Activated naive CD8-positive, alpha-beta T cell (primary cell): ENCODE results near the gene PLXNA4.

Source experiments
- H3K27ac Mint-ChIP-seq: one replicate; pipeline ENCODE4 v1.8.0; 2021; ENCODE audit warnings: mixed read lengths
- H3K27me3 Mint-ChIP-seq: one replicate; pipeline ENCODE4 v1.8.0; 2021; ENCODE audit warnings: mixed read lengths
- H3K36me3 Mint-ChIP-seq: one replicate; pipeline ENCODE4 v1.8.0; 2021; ENCODE audit warnings: mixed read lengths
- H3K4me1 Mint-ChIP-seq: one replicate; pipeline ENCODE4 v1.8.0; 2021; ENCODE audit warnings: low read depth, mixed read lengths
- H3K4me3 Mint-ChIP-seq: one replicate; pipeline ENCODE4 v1.8.0; 2021; ENCODE audit warnings: mild to moderate bottlenecking, mixed read lengths
- H3K9me3 Mint-ChIP-seq: one replicate; pipeline ENCODE4 v1.8.0; 2021; ENCODE audit warnings: low read depth, mixed read lengths

Gene PLXNA4

GRCh38 chr7:132225216-132226030 is 350.8 kb downstream of the PLXNA4 start:
- peaks cover 5% of the 10 kb centered on the region for H3K27me3 Mint-ChIP-seq
- H3K4me3 Mint-ChIP-seq = no peak overlapping the region
- H3K4me1 Mint-ChIP-seq = no peaks in the 10 kb centered on the region
- no peaks in the 10 kb centered on the region for H3K9me3 Mint-ChIP-seq
- no peak overlapping the region for H3K27ac Mint-ChIP-seq
- H3K36me3 Mint-ChIP-seq = no peaks in the 10 kb centered on the region

DNA sequence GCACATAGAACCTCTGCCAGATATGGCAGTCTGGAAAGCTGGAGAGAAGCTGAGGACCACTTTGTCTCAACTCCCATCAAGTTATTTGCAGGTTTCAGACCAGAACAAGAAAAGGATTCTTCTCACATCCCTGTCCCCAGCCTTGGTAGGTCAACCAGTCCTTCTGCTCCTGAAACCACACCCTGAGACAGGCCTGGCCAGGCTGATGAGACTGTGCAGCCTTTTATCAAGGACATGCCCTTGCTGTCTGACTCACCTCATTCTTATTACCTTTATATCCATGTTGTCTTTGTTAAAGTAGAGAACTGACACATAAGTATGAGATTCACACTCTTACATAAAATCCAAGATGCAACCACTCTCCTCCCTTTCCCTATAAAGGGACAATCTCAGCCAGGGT is 354.9 kb downstream of the PLXNA4 start:
- no peaks in the 10 kb centered on the region for H3K9me3 Mint-ChIP-seq
- no peak overlapping the region for H3K4me3 Mint-ChIP-seq
- no peaks in the 10 kb centered on the region for H3K36me3 Mint-ChIP-seq
- H3K4me1 Mint-ChIP-seq = no peaks in the 10 kb centered on the region
- H3K27me3 Mint-ChIP-seq = no peaks in the 10 kb centered on the region
- H3K27ac Mint-ChIP-seq = no peak overlapping the region

DNA sequence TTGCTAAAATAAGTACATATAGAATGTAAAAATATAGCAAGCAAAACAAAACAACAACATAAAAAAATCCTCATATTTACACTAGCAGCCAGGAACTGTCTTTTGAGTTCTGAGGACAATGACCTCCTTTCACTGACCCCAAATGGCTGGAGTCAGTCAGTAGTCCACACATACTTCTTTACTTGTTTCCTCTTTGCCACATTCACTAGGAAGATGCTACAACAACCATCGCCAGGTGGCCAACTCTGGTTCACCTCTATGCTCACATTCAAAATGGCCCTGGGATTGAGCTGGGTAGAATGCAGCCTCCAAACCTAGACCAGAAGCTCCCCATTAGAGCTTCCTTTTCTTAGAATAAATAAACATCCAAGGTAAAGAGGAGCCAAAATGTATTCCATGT is 356.2 kb downstream of the PLXNA4 start:
- Mint-ChIP-seq H3K27me3 (no peaks in the 10 kb centered on the region), H3K4me1 (no peaks in the 10 kb centered on the region), H3K27ac (no peak overlapping the region), H3K36me3 (no peaks in the 10 kb centered on the region), H3K9me3 (no peaks in the 10 kb centered on the region), H3K4me3 (no peak overlapping the region)

DNA sequence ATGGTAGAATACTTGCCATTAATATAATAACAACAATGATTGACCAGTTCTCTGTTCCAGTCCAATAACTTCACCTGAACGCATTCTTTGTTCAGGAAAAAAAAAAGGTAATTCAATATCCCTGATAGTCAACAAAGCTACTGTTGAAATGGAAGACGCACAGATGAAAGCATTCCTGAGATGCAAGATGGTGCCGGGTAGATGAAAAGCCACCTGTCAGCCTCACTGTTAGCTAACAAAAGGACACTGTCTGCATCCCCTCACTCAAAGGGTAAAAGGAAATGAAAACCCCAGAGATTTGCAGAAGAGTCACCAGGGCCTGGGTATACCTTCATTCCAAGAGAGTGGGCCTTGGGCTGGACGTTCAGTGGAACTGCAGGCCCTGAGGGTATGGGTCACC is 357.4 kb downstream of the PLXNA4 start:
- Mint-ChIP-seq H3K27ac (no peak overlapping the region), H3K4me1 (no peaks in the 10 kb centered on the region), H3K27me3 (no peaks in the 10 kb centered on the region), H3K9me3 (no peaks in the 10 kb centered on the region), H3K4me3 (no peak overlapping the region), H3K36me3 (no peaks in the 10 kb centered on the region)

GRCh38 chr7:132216847-132217525 is 359.3 kb downstream of the PLXNA4 start:
- Mint-ChIP-seq H3K9me3 (no peaks in the 10 kb centered on the region), H3K27me3 (no peaks in the 10 kb centered on the region), H3K4me1 (no peaks in the 10 kb centered on the region), H3K36me3 (no peaks in the 10 kb centered on the region), H3K27ac (no peak overlapping the region), H3K4me3 (no peak overlapping the region)

GRCh38 chr7:132214452-132214851 is 361.8 kb downstream of the PLXNA4 start:
- Mint-ChIP-seq H3K27ac (no peak overlapping the region), H3K4me3 (no peak overlapping the region), H3K36me3 (no peaks in the 10 kb centered on the region), H3K27me3 (no peaks in the 10 kb centered on the region), H3K4me1 (no peaks in the 10 kb centered on the region), H3K9me3 (no peaks in the 10 kb centered on the region)

DNA sequence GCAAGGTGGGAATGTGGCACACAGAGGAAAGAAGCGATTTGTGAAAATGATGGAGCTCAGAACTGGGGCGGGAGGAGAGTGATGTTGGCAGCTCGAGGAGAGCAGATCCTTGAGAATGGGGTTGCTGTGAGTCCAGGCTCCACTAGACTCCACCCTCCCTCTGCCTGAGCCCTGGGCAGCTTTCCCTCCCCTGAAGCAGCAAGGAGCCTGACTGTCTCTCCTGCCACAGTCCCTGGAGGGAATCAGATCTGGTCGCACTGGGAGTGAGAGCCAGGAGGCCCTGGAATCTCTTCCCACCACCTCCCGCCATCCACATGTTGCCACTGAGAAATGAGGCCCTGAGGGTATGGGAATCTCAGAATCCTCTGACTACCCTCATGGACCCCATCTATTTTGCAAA is 362.7 kb downstream of the PLXNA4 start:
- Mint-ChIP-seq H3K27ac (no peak overlapping the region), H3K27me3 (no peaks in the 10 kb centered on the region)

DNA sequence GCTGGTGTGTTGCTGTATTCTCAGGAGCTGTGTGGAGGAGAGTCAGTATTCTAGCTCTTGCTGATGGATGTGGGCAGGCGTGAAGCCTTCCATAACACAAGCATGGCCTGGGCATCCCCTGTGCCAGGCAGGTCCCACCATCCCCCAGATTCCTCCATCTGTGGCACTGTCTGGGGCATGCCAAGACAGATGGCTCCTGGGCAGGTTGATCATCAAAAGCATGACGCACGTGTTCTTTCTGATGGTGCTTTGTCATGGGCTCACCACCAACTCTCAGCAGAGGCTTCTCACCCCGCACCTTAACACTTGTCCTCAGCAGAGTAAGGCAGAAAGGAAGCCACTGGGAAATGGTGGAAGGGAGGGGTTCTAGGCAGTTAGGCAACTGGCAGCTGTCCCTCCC is 364.3 kb downstream of the PLXNA4 start:
- Mint-ChIP-seq H3K9me3 (no peaks in the 10 kb centered on the region), H3K27ac (no peak overlapping the region), H3K36me3 (no peaks in the 10 kb centered on the region), H3K4me3 (no peak overlapping the region), H3K4me1 (no peaks in the 10 kb centered on the region), H3K27me3 (no peaks in the 10 kb centered on the region)

More for the DNA sequence above, 362.7 kb downstream of the PLXNA4 start:
- Mint-ChIP-seq H3K36me3 (no peaks in the 10 kb centered on the region), H3K4me3 (no peak overlapping the region), H3K9me3 (no peaks in the 10 kb centered on the region), H3K4me1 (no peaks in the 10 kb centered on the region)

GRCh38 chr7:132210821-132211220 is 365.4 kb downstream of the PLXNA4 start:
- Mint-ChIP-seq H3K36me3 (no peaks in the 10 kb centered on the region), H3K27me3 (no peaks in the 10 kb centered on the region), H3K9me3 (no peaks in the 10 kb centered on the region), H3K4me1 (no peaks in the 10 kb centered on the region), H3K4me3 (no peak overlapping the region), H3K27ac (no peak overlapping the region)

- Mint-ChIP-seq H3K9me3 (no peaks in the 10 kb centered on the region), H3K4me1 (no peaks in the 10 kb centered on the region), H3K36me3 (no peaks in the 10 kb centered on the region), H3K4me3 (no peak overlapping the region), H3K27me3 (no peaks in the 10 kb centered on the region), H3K27ac (no peak overlapping the region)
Measured at GRCh38 chr7:132207782-132208181, 368.5 kb downstream of the PLXNA4 start.

GRCh38 chr7:132207211-132207610 is 369.1 kb downstream of the PLXNA4 start:
- no peaks in the 10 kb centered on the region for H3K36me3 Mint-ChIP-seq
- H3K27me3 Mint-ChIP-seq = no peaks in the 10 kb centered on the region
- H3K4me3 Mint-ChIP-seq = no peak overlapping the region
- H3K27ac Mint-ChIP-seq = no peak overlapping the region
- no peaks in the 10 kb centered on the region for H3K4me1 Mint-ChIP-seq
- H3K9me3 Mint-ChIP-seq = no peaks in the 10 kb centered on the region

GRCh38 chr7:132206594-132206993 is 369.7 kb downstream of the PLXNA4 start:
- Mint-ChIP-seq H3K27me3 (no peaks in the 10 kb centered on the region), H3K27ac (no peak overlapping the region), H3K9me3 (no peaks in the 10 kb centered on the region), H3K4me3 (no peak overlapping the region), H3K36me3 (no peaks in the 10 kb centered on the region), H3K4me1 (no peaks in the 10 kb centered on the region)

- H3K9me3 Mint-ChIP-seq = no peaks in the 10 kb centered on the region
- no peaks in the 10 kb centered on the region for H3K27me3 Mint-ChIP-seq
- H3K4me1 Mint-ChIP-seq = no peaks in the 10 kb centered on the region
- H3K27ac Mint-ChIP-seq = no peak overlapping the region
- no peak overlapping the region for H3K4me3 Mint-ChIP-seq
- H3K36me3 Mint-ChIP-seq = no peaks in the 10 kb centered on the region
Measured at GRCh38 chr7:132205509-132205908, 370.8 kb downstream of the PLXNA4 start.

DNA sequence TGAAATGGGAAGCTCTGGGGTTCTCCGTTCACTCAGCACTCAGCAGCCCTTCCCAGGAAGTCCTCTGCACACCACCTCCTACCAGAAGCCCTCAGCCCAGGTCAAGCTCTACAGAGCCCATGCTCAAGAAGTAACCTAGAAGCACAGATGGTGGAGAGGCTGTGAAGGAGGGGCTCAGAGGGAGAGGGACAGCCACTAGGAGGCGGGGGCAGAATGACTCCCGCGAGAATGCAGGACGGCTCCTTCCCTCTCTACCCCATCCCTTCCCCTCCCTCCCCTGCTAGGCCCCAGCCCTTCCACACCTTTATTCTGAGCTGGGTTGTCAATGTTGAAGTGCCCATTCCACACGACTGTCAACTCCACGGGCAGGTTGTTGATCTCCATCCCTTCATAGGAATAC is 373.2 kb downstream of the PLXNA4 start:
- Mint-ChIP-seq H3K4me3 (no peak overlapping the region), H3K4me1 (no peaks in the 10 kb centered on the region), H3K27me3 (no peaks in the 10 kb centered on the region), H3K27ac (no peak overlapping the region), H3K9me3 (no peaks in the 10 kb centered on the region), H3K36me3 (no peaks in the 10 kb centered on the region)

DNA sequence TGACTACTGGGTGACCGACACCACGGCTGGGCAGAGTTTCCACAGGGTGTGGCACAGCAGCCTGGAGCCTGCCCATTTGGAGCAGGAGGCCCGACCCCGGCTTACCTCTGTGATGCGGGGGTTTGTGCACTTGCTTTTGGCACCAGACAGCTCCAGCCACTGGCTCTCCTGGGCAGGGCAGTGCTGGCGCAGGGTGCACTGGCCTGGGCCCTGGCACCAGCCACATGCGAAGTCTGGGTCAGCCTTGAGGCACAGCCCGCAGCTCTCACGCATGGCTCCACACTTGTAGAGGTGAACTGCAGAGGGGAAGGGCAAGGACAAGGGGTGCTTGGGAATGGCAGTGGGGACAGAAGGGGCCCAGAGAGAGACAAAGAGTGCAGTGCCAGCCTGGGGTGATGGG is 373.7 kb downstream of the PLXNA4 start:
- Mint-ChIP-seq H3K36me3 (no peaks in the 10 kb centered on the region), H3K9me3 (no peaks in the 10 kb centered on the region), H3K4me3 (no peak overlapping the region), H3K27me3 (no peaks in the 10 kb centered on the region), H3K27ac (no peak overlapping the region), H3K4me1 (no peaks in the 10 kb centered on the region)

GRCh38 chr7:132200141-132200540 is 376.1 kb downstream of the PLXNA4 start:
- H3K4me1 Mint-ChIP-seq = no peaks in the 10 kb centered on the region
- no peak overlapping the region for H3K4me3 Mint-ChIP-seq
- no peaks in the 10 kb centered on the region for H3K27me3 Mint-ChIP-seq
- H3K27ac Mint-ChIP-seq = no peak overlapping the region
- no peaks in the 10 kb centered on the region for H3K36me3 Mint-ChIP-seq
- H3K9me3 Mint-ChIP-seq = no peaks in the 10 kb centered on the region
